ENCODE measurements around the gene UPK2.

DNA sequence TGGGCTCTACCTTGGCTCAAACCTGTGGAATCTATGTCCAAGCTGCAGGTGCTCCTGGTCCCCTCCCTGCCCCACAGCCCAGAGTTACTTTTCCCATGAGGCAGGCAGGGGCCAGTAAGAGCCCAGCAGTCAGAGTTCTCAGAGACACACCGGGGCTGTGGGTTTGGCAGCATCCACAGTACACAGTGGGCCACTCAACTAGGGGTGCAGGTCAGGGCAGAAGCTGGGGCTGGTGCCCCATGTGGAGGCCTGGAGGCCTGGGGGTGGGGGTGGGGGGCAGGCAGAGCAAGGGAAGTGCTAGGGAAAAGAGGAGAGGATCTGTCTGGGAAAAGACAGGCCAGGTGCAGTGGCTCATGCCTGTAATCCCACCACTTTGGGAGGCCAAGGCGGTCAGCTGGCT, 2.5 kb downstream of the UPK2 start:
- no peak for TF ChIP-seq POLR2A (IDR thresholded peaks at IDR 0.05)
- TF ChIP-seq, protein P1, sequence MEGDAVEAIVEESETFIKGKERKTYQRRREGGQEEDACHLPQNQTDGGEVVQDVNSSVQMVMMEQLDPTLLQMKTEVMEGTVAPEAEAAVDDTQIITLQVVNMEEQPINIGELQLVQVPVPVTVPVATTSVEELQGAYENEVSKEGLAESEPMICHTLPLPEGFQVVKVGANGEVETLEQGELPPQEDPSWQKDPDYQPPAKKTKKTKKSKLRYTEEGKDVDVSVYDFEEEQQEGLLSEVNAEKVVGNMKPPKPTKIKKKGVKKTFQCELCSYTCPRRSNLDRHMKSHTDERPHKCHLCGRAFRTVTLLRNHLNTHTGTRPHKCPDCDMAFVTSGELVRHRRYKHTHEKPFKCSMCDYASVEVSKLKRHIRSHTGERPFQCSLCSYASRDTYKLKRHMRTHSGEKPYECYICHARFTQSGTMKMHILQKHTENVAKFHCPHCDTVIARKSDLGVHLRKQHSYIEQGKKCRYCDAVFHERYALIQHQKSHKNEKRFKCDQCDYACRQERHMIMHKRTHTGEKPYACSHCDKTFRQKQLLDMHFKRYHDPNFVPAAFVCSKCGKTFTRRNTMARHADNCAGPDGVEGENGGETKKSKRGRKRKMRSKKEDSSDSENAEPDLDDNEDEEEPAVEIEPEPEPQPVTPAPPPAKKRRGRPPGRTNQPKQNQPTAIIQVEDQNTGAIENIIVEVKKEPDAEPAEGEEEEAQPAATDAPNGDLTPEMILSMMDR (IDR thresholded peaks at IDR 0.05): no peak
- TF ChIP-seq POLR2AphosphoS5 (IDR thresholded peaks at IDR 0.05): no peak

All from suprapubic skin (tissue), 4 donors.